B cell (primary cell): Measurements from ENCODE around the gene CDIPT. TPM values are rescaled to one million over a fixed set of nuclear protein-coding genes. Genes with fewer than 3 reads are reported as not detected.

Experiments
- ATAC-seq: fragments of 200-7000 bp; cut with Tn5 transposase; one replicate; pipeline ENCODE4 v1.10.0; 2021; ENCODE audit warnings: low read depth, mild to moderate bottlenecking, moderate number of reproducible peaks, moderate library complexity
- CTCF ChIA-PET: fragments of 350-600 bp; sonication (Branson Sonifier 250); formaldehyde crosslinking; loops from one replicate; lab custom pipeline; 2021; ENCODE audit warnings: antibody characterized with exemption, inconsistent platforms; lab: Charles Lee
- POLR2A ChIA-PET: fragments of 350-600 bp; sonication (Branson Sonifier 250); formaldehyde crosslinking; loops from one replicate; lab custom pipeline; 2021; ENCODE audit warnings: antibody characterized with exemption; lab: Charles Lee
- DNase-seq: peaks from one replicate; pipeline ENCODE4 v3.0.0; 2013
- H2AFZ ChIP-seq: 2 replicates; pipeline ENCODE4 v1.6.1; 2012; ENCODE audit warnings: mild to moderate bottlenecking, low read depth, low read length; ENCODE audit not compliant: insufficient read depth, poor library complexity, severe bottlenecking
- H3K27ac ChIP-seq, 2 donors: 1 replicate in 1 of 2; 2 replicates in 1 of 2; pipeline ENCODE4 v1.5.1; 2012 to 2013; ENCODE audit warnings: low read length in 2 of 2, mild to moderate bottlenecking in 2 of 2, moderate library complexity in 1 of 2
- H3K27me3 ChIP-seq, 4 experiments: fragments of 200-600 bp in 1 of 4; sonication (generic) in 1 of 4; replicated peaks in 1 of 4; 1 replicate in 2 of 4; 2 replicates in 2 of 4; pipeline versions ENCODE4 v1.6.1 to v1.7.0; 2013 to 2016; ENCODE audit warnings: low read length in 3 of 4, mild to moderate bottlenecking in 2 of 4, mixed read lengths in 1 of 4, moderate library complexity in 1 of 4; ENCODE audit not compliant: insufficient read depth in 4 of 4, control insufficient read depth in 3 of 4; ENCODE audit errors: control extremely low read depth in 1 of 4
- H3K36me3 ChIP-seq, 2 experiments: replicated peaks in 1 of 2; 1 replicate in 1 of 2; 2 replicates in 1 of 2; pipeline versions ENCODE4 v1.6.1 to v1.7.1; 2013; ENCODE audit warnings: low read length in 1 of 2; ENCODE audit not compliant: insufficient read depth in 2 of 2, control insufficient read depth in 1 of 2; ENCODE audit errors: control extremely low read depth in 1 of 2, extremely low read depth in 1 of 2
- H3K4me1 ChIP-seq, 2 donors: fragments of 200-600 bp in 1 of 2; sonication (generic) in 1 of 2; 1 replicate in 1 of 2; 2 replicates in 1 of 2; pipeline versions ENCODE4 v1.5.1 to v1.6.1; 2013 to 2017; ENCODE audit warnings: low read length in 2 of 2; ENCODE audit not compliant: control insufficient read depth in 2 of 2, insufficient read depth in 2 of 2
- H3K4me2 ChIP-seq: replicated peaks from 2 replicates; pipeline ENCODE3; 2012; ENCODE audit warnings: mild to moderate bottlenecking, low read depth, low read length; ENCODE audit not compliant: poor library complexity, severe bottlenecking
- H3K4me3 ChIP-seq, 5 experiments: fragments of 200-600 bp in 1 of 5; sonication (generic) in 1 of 5; 1 replicate in 3 of 5; 2 replicates in 2 of 5; pipeline versions ENCODE4 v1.5.1 to v1.7.0; 2011 to 2016; ENCODE audit warnings: low read length in 4 of 5, mild to moderate bottlenecking in 4 of 5, low read depth in 2 of 5, control low read depth in 1 of 5, moderate library complexity in 1 of 5; ENCODE audit not compliant: insufficient read depth in 1 of 5; ENCODE audit errors: control extremely low read depth in 1 of 5, extremely low read depth in 1 of 5
- H3K79me2 ChIP-seq: fragments of 200-600 bp; sonication (generic); one replicate; pipeline ENCODE4 v1.6.0; 2016; ENCODE audit warnings: low read length; ENCODE audit not compliant: control insufficient read depth, insufficient read depth
- H3K9ac ChIP-seq: fragments of 200-600 bp; sonication (generic); 2 replicates; pipeline ENCODE4 v1.6.1; 2017; ENCODE audit warnings: mild to moderate bottlenecking, low read length, moderate library complexity
- H3K9me3 ChIP-seq, 3 donors: one replicate each; pipeline versions ENCODE4 v1.6.1 to v1.7.1; 2013; ENCODE audit warnings: low read length in 2 of 3; ENCODE audit not compliant: control insufficient read depth in 2 of 3, insufficient read depth in 1 of 3; ENCODE audit errors: control extremely low read depth in 1 of 3
- H4K20me1 ChIP-seq: 2 replicates; pipeline ENCODE4 v1.6.0; 2012; ENCODE audit warnings: mild to moderate bottlenecking, low read length; ENCODE audit not compliant: insufficient read depth, control insufficient read depth, poor library complexity, severe bottlenecking
- H3K27ac Mint-ChIP-seq: one replicate; pipeline ENCODE4 v1.8.0; 2021; ENCODE audit warnings: mixed read lengths
- H3K27me3 Mint-ChIP-seq: one replicate; pipeline ENCODE4 v1.8.0; 2021; ENCODE audit warnings: mixed read lengths
- H3K4me1 Mint-ChIP-seq: one replicate; pipeline ENCODE4 v1.8.0; 2021; ENCODE audit warnings: mixed read lengths
- H3K4me3 Mint-ChIP-seq: one replicate; pipeline ENCODE4 v1.8.0; 2021; ENCODE audit warnings: mixed read lengths
- H3K9me3 Mint-ChIP-seq: one replicate; pipeline ENCODE4 v1.8.0; 2022; ENCODE audit warnings: mixed read lengths; ENCODE audit not compliant: insufficient read depth
- CTCF ChIP-seq: fragments of 200-600 bp; IDR thresholded peaks from one replicate; pipeline ENCODE4 v1.8.0; 2022; ENCODE audit warnings: antibody characterized with exemption, mild to moderate bottlenecking
- EZH2 ChIP-seq: IDR thresholded peaks from 2 replicates; pipeline ENCODE4 v1.6.1; 2012; ENCODE audit warnings: borderline replicate concordance, low read depth, mild to moderate bottlenecking, moderate library complexity, low read length; ENCODE audit not compliant: insufficient read depth, poor library complexity, severe bottlenecking
- WGBS: methylation state at CpG from one replicate; pipeline ENCODE4 v1.1.5; 2013; ENCODE audit warnings: missing lambda C conversion rate; ENCODE audit not compliant: insufficient coverage; 5-methylcytosine and 5-hydroxymethylcytosine counted together
- intact Hi-C: fragments of 100-400 bp; cut with micrococcal nuclease; formaldehyde crosslinking; loops from one replicate; pipeline ENCODE4 v1.10.0; 2022
- polyA plus RNA-seq: library from polyadenylated mRNA; depleted of rRNA; stranded (reverse); fragments of >200 nt; gene quantifications from 2 replicates; pipeline ENCODE4 v1.2.3, GENCODE V29; 2012
- total RNA-seq, 2 donors: library from RNA; stranded (reverse); fragments of 120-200 nt in 1 of 2; gene quantifications; 1 replicate in 1 of 2; 2 replicates in 1 of 2; pipeline versions ENCODE4 v1.2.3 to v1.2.4, GENCODE V29; 2013 to 2022

CDIPT gene
- total and polyA plus RNA-seq, 2 donors (not counting 1 experiment from before 2014, with no cell fraction given) = 51.2 to 63.3 TPM

DNA sequence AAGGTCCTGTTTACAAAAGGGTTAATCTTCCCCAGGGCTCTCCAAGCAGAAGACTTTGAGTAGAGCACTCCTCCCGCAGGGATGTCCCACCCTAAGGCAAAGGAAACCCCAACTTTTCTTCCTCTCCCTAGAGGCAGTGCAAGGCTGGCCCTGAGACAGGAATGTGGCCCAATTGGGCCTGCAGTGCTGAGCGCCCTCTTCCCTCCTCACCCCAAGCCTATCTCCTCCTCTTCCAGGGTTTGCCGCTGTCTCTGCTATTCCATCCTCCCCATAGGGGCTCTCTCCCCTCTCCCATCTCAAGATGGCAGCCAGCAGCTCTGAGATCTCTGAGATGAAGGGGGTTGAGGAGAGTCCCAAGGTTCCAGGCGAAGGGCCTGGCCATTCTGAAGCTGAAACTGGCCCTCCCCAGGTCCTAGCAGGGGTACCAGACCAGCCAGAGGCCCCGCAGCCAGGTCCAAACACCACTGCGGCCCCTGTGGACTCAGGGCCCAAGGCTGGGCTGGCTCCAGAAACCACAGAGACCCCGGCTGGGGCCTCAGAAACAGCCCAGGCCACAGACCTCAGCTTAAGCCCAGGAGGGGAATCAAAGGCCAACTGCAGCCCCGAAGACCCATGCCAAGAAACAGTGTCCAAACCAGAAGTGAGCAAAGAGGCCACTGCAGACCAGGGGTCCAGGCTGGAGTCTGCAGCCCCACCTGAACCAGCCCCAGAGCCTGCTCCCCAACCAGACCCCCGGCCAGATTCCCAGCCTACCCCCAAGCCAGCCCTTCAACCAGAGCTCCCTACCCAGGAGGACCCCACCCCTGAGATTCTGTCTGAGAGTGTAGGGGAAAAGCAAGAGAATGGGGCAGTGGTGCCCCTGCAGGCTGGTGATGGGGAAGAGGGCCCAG lies 50.0 kb downstream of the CDIPT start:
- Histone ChIP-seq H3K4me2 (peak overlapping the region; percentile 99), H3K4me3 (no peak overlapping the region), H4K20me1 (peaks cover 51% of the 10 kb centered on the region)

More for the DNA sequence above, 50.0 kb downstream of the CDIPT start:
- peaks cover 0 to 13% (median 5%) of the 10 kb centered on the region in 4 experiments for H3K27me3 ChIP-seq
- no peak overlapping the region for H3K27ac ChIP-seq
- TF ChIP-seq EZH2 = no peak
- TF ChIP-seq CTCF = no peak
- H2AFZ ChIP-seq = no peak overlapping the region
- H3K9me3 ChIP-seq = peaks cover 0 to 5% (median 0%) of the 10 kb centered on the region in 3 donors
- H3K4me1 ChIP-seq = peaks cover 56 to 67% of the 10 kb centered on the region in 2 donors
- Mint-ChIP-seq H3K4me3 (peak overlapping the region; percentile 88), H3K9me3 (no peaks in the 10 kb centered on the region), H3K27ac (no peak overlapping the region), H3K4me1 (peaks cover 61% of the 10 kb centered on the region), H3K27me3 (no peaks in the 10 kb centered on the region)
- ChIA-PET CTCF (interaction anchor here (1.5 kb wide), 1 partner anchor 16 kb away, joined by 4 read pairs; no protein-coding TSS in a partner anchor), POLR2A (interaction anchor here (0.5 to 1.1 kb wide), 6 partner anchors 8 to 822 kb away, joined by 3 to 6 read pairs (median 4); no protein-coding TSS in a partner anchor)
- peaks cover 2 to 20% of the 10 kb centered on the region in 2 experiments for H3K36me3 ChIP-seq
- 75% methylated on average over 6 of the region's 9 CpGs for WGBS
- ATAC-seq = no peak
- no peak for DNase-seq
- peaks cover 45% of the 10 kb centered on the region for H3K79me2 ChIP-seq
- intact Hi-C loops = loop anchor here (10.0 kb wide), 1 partner anchor 218 kb away; no protein-coding TSS in a partner anchor
- H3K9ac ChIP-seq = no peak overlapping the region
